Sigmoid colon (tissue), 4 donors: Measurements from ENCODE around the gene P4HA3.

Source experiments
- EP300 ChIP-seq, 4 donors: sonication (generic); formaldehyde crosslinking; IDR thresholded peaks; one replicate each; pipeline ENCODE4 v1.6.1; 2017; ENCODE audit warnings: antibody characterized with exemption in 4 of 4
- POLR2A ChIP-seq, 2 donors: fragments of 450-650 bp; IDR thresholded peaks; one replicate each; pipeline ENCODE4 v1.6.1; 2016; ENCODE audit warnings: antibody characterized with exemption in 2 of 2, mild to moderate bottlenecking in 2 of 2, moderate library complexity in 2 of 2
- POLR2AphosphoS5 ChIP-seq, 4 donors: sonication (generic); formaldehyde crosslinking; IDR thresholded peaks; one replicate each; pipeline ENCODE4 v1.6.1; 2017; ENCODE audit warnings: antibody characterized with exemption in 4 of 4
- TF ChIP-seq, protein P1 (sequence below), 4 experiments: fragments of 450-650 bp in 3 of 4; fragments of 200-600 bp in 1 of 4; IDR thresholded peaks; one replicate each; pipeline ENCODE4 v1.5.1; 2016 to 2019; ENCODE audit warnings: antibody characterized with exemption in 4 of 4, mild to moderate bottlenecking in 3 of 4, moderate library complexity in 2 of 4

DNA sequence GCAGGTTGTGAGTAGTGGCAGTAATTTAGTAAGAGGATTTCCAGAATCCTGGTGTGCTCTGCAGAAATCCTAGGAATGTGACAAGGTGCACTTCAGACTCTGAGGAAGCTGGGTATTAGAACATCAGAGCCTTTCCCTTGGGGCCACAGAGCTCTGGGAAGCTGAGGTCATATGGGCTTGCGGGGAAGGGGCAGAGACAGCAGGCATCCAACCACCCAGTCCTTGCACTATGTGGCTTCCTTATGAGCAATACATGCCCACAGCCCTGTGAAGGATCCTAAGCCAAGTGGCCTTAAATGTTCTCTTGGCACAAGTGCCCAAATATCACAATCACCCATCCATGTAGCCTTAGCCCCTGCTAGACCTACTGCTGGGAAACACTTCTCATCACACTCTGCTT, 46.2 kb downstream of the P4HA3 start:
- TF ChIP-seq, protein P1, sequence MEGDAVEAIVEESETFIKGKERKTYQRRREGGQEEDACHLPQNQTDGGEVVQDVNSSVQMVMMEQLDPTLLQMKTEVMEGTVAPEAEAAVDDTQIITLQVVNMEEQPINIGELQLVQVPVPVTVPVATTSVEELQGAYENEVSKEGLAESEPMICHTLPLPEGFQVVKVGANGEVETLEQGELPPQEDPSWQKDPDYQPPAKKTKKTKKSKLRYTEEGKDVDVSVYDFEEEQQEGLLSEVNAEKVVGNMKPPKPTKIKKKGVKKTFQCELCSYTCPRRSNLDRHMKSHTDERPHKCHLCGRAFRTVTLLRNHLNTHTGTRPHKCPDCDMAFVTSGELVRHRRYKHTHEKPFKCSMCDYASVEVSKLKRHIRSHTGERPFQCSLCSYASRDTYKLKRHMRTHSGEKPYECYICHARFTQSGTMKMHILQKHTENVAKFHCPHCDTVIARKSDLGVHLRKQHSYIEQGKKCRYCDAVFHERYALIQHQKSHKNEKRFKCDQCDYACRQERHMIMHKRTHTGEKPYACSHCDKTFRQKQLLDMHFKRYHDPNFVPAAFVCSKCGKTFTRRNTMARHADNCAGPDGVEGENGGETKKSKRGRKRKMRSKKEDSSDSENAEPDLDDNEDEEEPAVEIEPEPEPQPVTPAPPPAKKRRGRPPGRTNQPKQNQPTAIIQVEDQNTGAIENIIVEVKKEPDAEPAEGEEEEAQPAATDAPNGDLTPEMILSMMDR (IDR thresholded peaks at IDR 0.05): no peak
- TF ChIP-seq EP300 (IDR thresholded peaks at IDR 0.05): no peak
- TF ChIP-seq POLR2A (IDR thresholded peaks at IDR 0.05): no peak
- TF ChIP-seq POLR2AphosphoS5 (IDR thresholded peaks at IDR 0.05): no peak
